SK-N-SH (cell line): Measurements from ENCODE around the gene COL24A1. TPM values are rescaled to one million over a fixed set of nuclear protein-coding genes. Genes with fewer than 3 reads are reported as not detected.

Source experiments
- CTCF ChIA-PET: fragments of 300-600, 350-600 bp; formaldehyde crosslinking; extraction: SDS; loops from one replicate; lab custom pipeline; 2021; lab: Yijun Ruan, JAX
- POLR2A ChIA-PET: fragments of 350-600 bp; sonication (Branson Sonifier 250); formaldehyde crosslinking; extraction: SDS; loops from one replicate; lab custom pipeline; 2020; ENCODE audit warnings: antibody characterized with exemption, inconsistent platforms; lab: Yijun Ruan, JAX
- DNase-seq: peaks from one replicate; pipeline ENCODE4 v3.0.0; 2012
- H2AFZ ChIP-seq: fragments of 200-600 bp; sonication (generic); 2 replicates; pipeline ENCODE4 v1.8.1; 2016; ENCODE audit warnings: antibody characterized with exemption, mild to moderate bottlenecking, low read depth
- H3F3A ChIP-seq: fragments of 200-600 bp; sonication (generic); replicated peaks from 2 replicates; pipeline ENCODE3; 2016; ENCODE audit warnings: antibody characterized with exemption, mild to moderate bottlenecking; ENCODE audit not compliant: insufficient read depth
- H3K27ac ChIP-seq, 2 experiments: fragments of 200-500 bp in 1 of 2; fragments of 200-600 bp in 1 of 2; sonication (Bioruptor generic) in 1 of 2; sonication (generic), shearing (Covaris generic) in 1 of 2; 2 replicates each; pipeline versions ENCODE4 v1.5.1 to v1.6.1; 2014 to 2016; ENCODE audit warnings: low read depth in 2 of 2, inconsistent platforms in 1 of 2, low read length in 1 of 2, mild to moderate bottlenecking in 1 of 2, mixed read lengths in 1 of 2
- H3K27me3 ChIP-seq: fragments of 200-600 bp; sonication (generic), shearing (Covaris generic); 2 replicates; pipeline ENCODE4 v1.6.1; 2016; ENCODE audit warnings: mixed run types; ENCODE audit not compliant: insufficient read depth
- H3K36me3 ChIP-seq, 2 experiments: fragments of 200-500 bp in 1 of 2; fragments of 200-600 bp in 1 of 2; sonication (Bioruptor generic) in 1 of 2; sonication (generic) in 1 of 2; replicated peaks in 1 of 2; 2 replicates each; pipeline versions ENCODE3 to v1.5.1; 2014 to 2016; ENCODE audit warnings: low read length in 1 of 2, mild to moderate bottlenecking in 1 of 2; ENCODE audit not compliant: insufficient read depth in 2 of 2, control insufficient read depth in 1 of 2
- H3K4me1 ChIP-seq, 2 experiments: fragments of 200-500 bp in 1 of 2; fragments of 200-600 bp in 1 of 2; sonication (Bioruptor generic) in 1 of 2; sonication (generic), shearing (Covaris generic) in 1 of 2; 2 replicates each; pipeline versions ENCODE4 v1.5.1 to v1.6.1; 2014 to 2016; ENCODE audit warnings: low read depth in 1 of 2, low read length in 1 of 2, mixed run types in 1 of 2; ENCODE audit not compliant: insufficient read depth in 2 of 2, control insufficient read depth in 1 of 2
- H3K4me2 ChIP-seq: fragments of 200-600 bp; sonication (generic), shearing (Covaris generic); 2 replicates; pipeline ENCODE4 v1.6.1; 2017; ENCODE audit warnings: mixed run types
- H3K4me3 ChIP-seq, 2 experiments: fragments of 200-500 bp in 1 of 2; fragments of 200-600 bp in 1 of 2; sonication (Bioruptor generic) in 1 of 2; sonication (generic), shearing (Covaris generic) in 1 of 2; 2 replicates each; pipeline versions ENCODE4 v1.5.1 to v1.8.1; 2014 to 2016; ENCODE audit warnings: low read depth in 2 of 2, inconsistent platforms in 1 of 2, low read length in 1 of 2, mild to moderate bottlenecking in 1 of 2, mixed read lengths in 1 of 2, moderate library complexity in 1 of 2
- H3K79me2 ChIP-seq: fragments of 200-600 bp; sonication (generic); 2 replicates; pipeline ENCODE4 v1.8.1; 2017; ENCODE audit warnings: mild to moderate bottlenecking; ENCODE audit not compliant: insufficient read depth
- H3K9ac ChIP-seq: fragments of 200-600 bp; sonication (generic); 2 replicates; pipeline ENCODE4 v1.6.1; 2017; ENCODE audit warnings: mixed run types
- H3K9me2 ChIP-seq: fragments of 200-600 bp; sonication (generic); 2 replicates; pipeline ENCODE4 v1.6.1; 2017; ENCODE audit warnings: mixed run types
- H3K9me3 ChIP-seq: fragments of 200-600 bp; sonication (generic); 2 replicates; pipeline ENCODE4 v1.6.1; 2017; ENCODE audit warnings: mixed run types, mild to moderate bottlenecking, moderate library complexity
- H4K20me1 ChIP-seq: fragments of 200-600 bp; sonication (generic); 2 replicates; pipeline ENCODE4 v1.6.1; 2017; ENCODE audit warnings: mild to moderate bottlenecking, mixed run types; ENCODE audit not compliant: insufficient read depth
- CHD2 ChIP-seq: fragments of 150-350 bp; IDR thresholded peaks from 2 replicates; pipeline ENCODE4 v1.6.1; 2018; ENCODE audit warnings: low read length; ENCODE audit not compliant: partially characterized antibody
- ELF1 ChIP-seq: IDR thresholded peaks from 2 replicates; pipeline ENCODE4 v1.4.0; 2012
- EP300 ChIP-seq, 2 experiments: IDR thresholded peaks; 2 replicates each; pipeline versions ENCODE4 v1.4.0 to v1.6.1; 2012; ENCODE audit warnings: borderline replicate concordance in 1 of 2, low read depth in 1 of 2, low read length in 1 of 2
- EZH2phosphoT487 ChIP-seq: fragments of 200-600 bp; sonication (generic); IDR thresholded peaks from 2 replicates; pipeline ENCODE4 v1.6.1; 2017; ENCODE audit warnings: low read depth, mixed run types, mild to moderate bottlenecking, antibody characterized with exemption, moderate library complexity, borderline replicate concordance
- FOSL2 ChIP-seq: IDR thresholded peaks from 2 replicates; pipeline ENCODE4 v1.4.0; 2012; ENCODE audit warnings: low read depth, mild to moderate bottlenecking, moderate library complexity, borderline replicate concordance
- FOXJ3 ChIP-seq: sonication (generic); formaldehyde crosslinking; IDR thresholded peaks from 2 replicates; pipeline ENCODE4 v1.5.1; 2020; ENCODE audit warnings: mild to moderate bottlenecking, missing genetic modification reagents
- FOXM1 ChIP-seq: IDR thresholded peaks from 2 replicates; pipeline ENCODE4 v1.4.0; 2012; ENCODE audit warnings: low read depth, mild to moderate bottlenecking
- GABPA ChIP-seq: IDR thresholded peaks from 2 replicates; pipeline ENCODE4 v1.4.0; 2012; ENCODE audit warnings: low read depth, mild to moderate bottlenecking
- JUND ChIP-seq: IDR thresholded peaks from 2 replicates; pipeline ENCODE4 v1.4.0; 2012
- NRF1 ChIP-seq: IDR thresholded peaks from 2 replicates; pipeline ENCODE4 v1.6.1; 2012; ENCODE audit warnings: low read depth, mild to moderate bottlenecking, low read length
- PBX3 ChIP-seq: IDR thresholded peaks from 2 replicates; pipeline ENCODE4; 2012
- POLR2AphosphoS5 ChIP-seq: IDR thresholded peaks from 2 replicates; pipeline ENCODE4 v1.6.1; 2012; ENCODE audit warnings: low read depth, low read length
- RAD21 ChIP-seq: IDR thresholded peaks from 2 replicates; pipeline ENCODE4 v1.6.1; 2012; ENCODE audit warnings: mild to moderate bottlenecking, low read length
- RCOR1 ChIP-seq: fragments of 150-350 bp; IDR thresholded peaks from 2 replicates; pipeline ENCODE4 v1.6.1; 2017; ENCODE audit warnings: antibody characterized with exemption, low read length
- RFX5 ChIP-seq: IDR thresholded peaks from 2 replicates; pipeline ENCODE4 v1.6.1; 2012; ENCODE audit warnings: mild to moderate bottlenecking, improper control_type of control experiment, low read length
- RXRA ChIP-seq: IDR thresholded peaks from 2 replicates; pipeline ENCODE4 v1.4.0; 2012; ENCODE audit warnings: low read depth, mild to moderate bottlenecking, borderline replicate concordance
- SIN3A ChIP-seq: IDR thresholded peaks from 2 replicates; pipeline ENCODE4 v1.6.1; 2012; ENCODE audit warnings: low read depth, mild to moderate bottlenecking, low read length, moderate library complexity, borderline replicate concordance
- SMC3 ChIP-seq: IDR thresholded peaks from 2 replicates; pipeline ENCODE4 v1.6.1; 2012; ENCODE audit warnings: low read depth, low read length, improper control_type of control experiment
- TEAD4 ChIP-seq: IDR thresholded peaks from 2 replicates; pipeline ENCODE4 v1.4.0; 2012; ENCODE audit warnings: mild to moderate bottlenecking, borderline replicate concordance; ENCODE audit not compliant: insufficient read depth
- YY1 ChIP-seq: IDR thresholded peaks from 2 replicates; pipeline ENCODE4 v1.4.0; 2012; ENCODE audit warnings: low read depth, mild to moderate bottlenecking
- ZBTB33 ChIP-seq: IDR thresholded peaks from 2 replicates; pipeline ENCODE4 v1.4.0; 2012; ENCODE audit warnings: low read depth, borderline replicate concordance
- WGBS: methylation state at CpG from one replicate; pipeline ENCODE4 v1.1.6; 2017; ENCODE audit warnings: low lambda C conversion rate; 5-methylcytosine and 5-hydroxymethylcytosine counted together
- polyA plus RNA-seq, 3 experiments: library from polyadenylated mRNA; depleted of rRNA; stranded (reverse); fragments of >200 nt; gene quantifications; 2 replicates each; pipeline ENCODE4 v1.2.3, GENCODE V29; 2012

COL24A1 gene
- polyA plus RNA-seq, 1 of the 3 experiments (the other 2 are of a cell fraction): not detected

GRCh38 chr1:86068841-86069756 lies 87.5 kb downstream of the COL24A1 start:
- Histone ChIP-seq H3K4me2 (no peak overlapping the region), H3K4me1 (no peaks in the 10 kb centered on the region), H3K79me2 (no peaks in the 10 kb centered on the region), H3K9ac (no peak overlapping the region), H2AFZ (no peak overlapping the region), H4K20me1 (no peaks in the 10 kb centered on the region), H3K9me2 (no peaks in the 10 kb centered on the region), H3F3A (peaks cover 4% of the 10 kb centered on the region), H3K27ac (no peak overlapping the region), H3K27me3 (no peaks in the 10 kb centered on the region), H3K36me3 (no peaks in the 10 kb centered on the region), H3K4me3 (no peak overlapping the region), H3K9me3 (no peaks in the 10 kb centered on the region)
- POLR2A ChIA-PET: no interaction called here
- DNase-seq: no peak
- CTCF ChIA-PET: interaction anchor here (0.9 kb wide), 1 partner anchor 175 kb away, joined by 3 read pairs; no protein-coding TSS in a partner anchor
- TF ChIP-seq CHD2 (no peak), RFX5 (no peak), POLR2AphosphoS5 (no peak), EZH2phosphoT487 (no peak), PBX3 (no peak), FOSL2 (no peak), YY1 (no peak), ELF1 (no peak), ZBTB33 (no peak), FOXM1 (no peak), SMC3 (no peak)
- WGBS: 20% methylated on average over 2 of the region's 3 CpGs

GRCh38 chr1:86068271-86068721 lies 88.3 kb downstream of the COL24A1 start:
- no peak overlapping the region for H3K9ac ChIP-seq
- no peak overlapping the region for H3K4me2 ChIP-seq
- no peaks in the 10 kb centered on the region for H3K79me2 ChIP-seq
- H3K36me3 ChIP-seq: no peaks in the 10 kb centered on the region
- no peaks in the 10 kb centered on the region for H4K20me1 ChIP-seq
- no peak overlapping the region for H3K27ac ChIP-seq
- DNase-seq: no peak
- H3F3A ChIP-seq: peaks cover 4% of the 10 kb centered on the region
- H3K9me2 ChIP-seq: no peaks in the 10 kb centered on the region
- CTCF ChIA-PET: interaction anchor here (0.9 kb wide), 1 partner anchor 174 kb away, joined by 3 read pairs; no protein-coding TSS in a partner anchor
- H3K4me3 ChIP-seq: no peak overlapping the region
- no peak overlapping the region for H2AFZ ChIP-seq
- WGBS: 4% methylated on average over 3 of the region's 3 CpGs
- H3K9me3 ChIP-seq: no peaks in the 10 kb centered on the region
- no peaks in the 10 kb centered on the region for H3K4me1 ChIP-seq
- POLR2A ChIA-PET: no interaction called here
- no peaks in the 10 kb centered on the region for H3K27me3 ChIP-seq
- TF ChIP-seq YY1 (no peak), PBX3 (no peak), ZBTB33 (no peak), RXRA (no peak), TEAD4 (no peak), SIN3A (no peak), FOXM1 (no peak), EP300 (IDR thresholded peaks at IDR 0.05; ENCODE audit: borderline replicate concordance in 1 of 2, low read depth in 1 of 2, low read length in 1 of 2) (no peak), ELF1 (no peak), JUND (no peak), RAD21 (no peak), FOXJ3 (CRISPR knock-in tag) (no peak), NRF1 (no peak), RCOR1 (no peak), GABPA (no peak), RFX5 (no peak)
